Neural progenitor cell (in vitro differentiated cells): ENCODE results near the gene GPR42.

ENCODE experiments used
- CTCF ChIP-seq: fragments of 200-600 bp; sonication (generic); IDR thresholded peaks from 2 replicates; pipeline ENCODE4 v1.5.1; 2017; ENCODE audit warnings: antibody characterized with exemption, mild to moderate bottlenecking
- EZH2phosphoT487 ChIP-seq: fragments of 200-600 bp; sonication (generic); IDR thresholded peaks from 2 replicates; pipeline ENCODE4 v1.6.1; 2017; ENCODE audit warnings: antibody characterized with exemption

DNA sequence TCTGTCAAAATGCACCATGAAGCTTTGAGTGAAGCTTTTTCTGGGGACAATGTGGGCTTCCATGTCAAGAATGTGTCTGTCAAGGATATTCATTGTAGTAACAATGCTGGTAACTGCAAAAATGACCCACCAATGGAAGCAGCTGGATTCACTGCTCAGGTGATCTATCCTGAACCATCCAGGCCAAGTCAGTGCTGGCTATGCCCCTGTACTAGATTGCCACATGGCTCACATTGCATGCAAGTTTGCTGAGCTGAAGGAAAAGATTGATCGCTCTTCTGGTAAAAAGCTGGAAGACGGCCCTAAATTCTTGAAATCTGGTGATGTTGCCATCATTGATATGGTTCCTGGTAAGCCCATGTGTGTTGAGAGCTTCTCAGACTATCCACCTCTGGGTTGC, 12.7 kb downstream of the GPR42 start:
- TF ChIP-seq CTCF (no peak), EZH2phosphoT487 (no peak)
